Measurements from ENCODE around the gene SHLD3. TPM values are rescaled to one million over a fixed set of nuclear protein-coding genes. Genes with fewer than 3 reads are reported as not detected.
A peak's percentile ranks its signal among the peaks of the same experiment; 100 is the strongest.
"Not testable (repeated sequence)": the region's sequence is repeated elsewhere in the genome, so short reads cannot be mapped to it uniquely, and the experiment has no call there.

Gene SHLD3
- total RNA-seq, 5 donors from 2014 or later (not counting 1 experiment from before 2014, with no cell fraction given), result 3.7 to 12.2 (median 6.1) TPM

GRCh38 chr5:65612298-65612907, 12.4 kb upstream of the SHLD3 start:
- H3K4me1 Mint-ChIP-seq, result peaks cover 11 to 29% (median 17%) of the 10 kb centered on the region in 3 donors
- DNase-seq (no peak), ATAC-seq (replicated peaks in 1 of 4) (no peak)
- H3K36me3 Mint-ChIP-seq, result peaks cover 64% of the 10 kb centered on the region
- Histone ChIP-seq H3K27me3 (replicated peaks in 1 of 2; ENCODE audit: control insufficient read depth in 2 of 2, extremely low read depth in 1 of 2, insufficient read depth in 2 of 2, low read length in 1 of 2) (no peaks in the 10 kb centered on the region), H3K27ac (ENCODE audit: low read length) (no peak overlapping the region), H3K4me3 (ENCODE audit: control insufficient read depth in 1 of 2, extremely low read depth in 1 of 2, low read length in 1 of 2) (no peak overlapping the region), H3K4me1 (ENCODE audit: control insufficient read depth in 1 of 2, extremely low read depth in 1 of 2, insufficient read depth in 2 of 2, low read length in 2 of 2) (no peaks in the 10 kb centered on the region), H3K9me3 (no peaks in the 10 kb centered on the region), H3K36me3 (ENCODE audit: control insufficient read depth in 2 of 2, extremely low read depth in 1 of 2, insufficient read depth in 1 of 2, low read length in 1 of 2) (peaks cover 9 to 83% of the 10 kb centered on the region in 2 donors)
- WGBS (ENCODE audit: insufficient coverage), result no CpG with 5 or more reads among the region's 4 CpGs
- no peak overlapping the region for H3K27ac Mint-ChIP-seq
- ChIA-PET POLR2A (interaction anchor here in 1 of 2 donors (1.6 kb wide), 1 partner anchor 11 kb away, joined by 8 read pairs; no protein-coding TSS in a partner anchor), CTCF (interaction anchor here in 1 of 2 donors (1.5 kb wide), 1 partner anchor 10 kb away, joined by 3 read pairs; no protein-coding TSS in a partner anchor)
- H3K4me3 Mint-ChIP-seq, result no peak overlapping the region
- no peaks in the 10 kb centered on the region for H3K9me3 Mint-ChIP-seq
- H3K27me3 Mint-ChIP-seq, result no peaks in the 10 kb centered on the region

DNA sequence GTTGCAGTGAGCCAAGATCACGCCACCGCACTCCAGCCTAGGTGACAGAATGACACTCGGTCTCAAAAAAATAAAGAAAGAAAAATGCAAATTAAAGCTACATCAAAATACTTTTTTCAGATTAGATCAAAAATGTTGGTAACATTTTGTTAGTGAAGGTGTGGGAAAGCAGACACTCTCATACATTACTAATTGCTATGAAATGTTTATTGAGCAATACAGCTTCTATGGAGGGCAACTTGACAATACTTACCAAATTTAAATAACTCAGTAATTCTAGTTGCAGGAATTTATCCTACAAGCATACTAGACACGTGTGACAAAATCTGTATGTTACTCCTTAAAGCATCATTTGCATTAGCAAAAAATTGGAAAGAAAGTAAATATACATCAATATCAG, 4.8 kb upstream of the SHLD3 start:
- Histone ChIP-seq H3K4me1 (ENCODE audit: control insufficient read depth in 1 of 2, extremely low read depth in 1 of 2, insufficient read depth in 2 of 2, low read length in 2 of 2) (peaks cover 13 to 14% of the 10 kb centered on the region in 2 experiments), H3K27ac (ENCODE audit: low read length) (no peak overlapping the region), H3K36me3 (ENCODE audit: control insufficient read depth in 2 of 2, extremely low read depth in 1 of 2, insufficient read depth in 1 of 2, low read length in 1 of 2) (peaks cover 0 to 13% of the 10 kb centered on the region in 2 donors), H3K27me3 (replicated peaks in 1 of 2; ENCODE audit: control insufficient read depth in 2 of 2, extremely low read depth in 1 of 2, insufficient read depth in 2 of 2, low read length in 1 of 2) (no peaks in the 10 kb centered on the region), H3K9me3 (no peaks in the 10 kb centered on the region), H3K4me3 (ENCODE audit: control insufficient read depth in 1 of 2, extremely low read depth in 1 of 2, low read length in 1 of 2) (no peak overlapping the region)
- POLR2A ChIA-PET, result interaction anchor here in 1 of 2 donors (1.0 kb wide), 1 partner anchor 137 kb away, joined by 4 read pairs; no protein-coding TSS in a partner anchor
- H3K4me1 Mint-ChIP-seq, result peaks cover 52 to 58% (median 54%) of the 10 kb centered on the region in 3 donors
- H3K36me3 Mint-ChIP-seq, result peaks cover 17% of the 10 kb centered on the region
- no peak overlapping the region for H3K4me3 Mint-ChIP-seq
- DNase-seq (no peak), ATAC-seq (replicated peaks in 1 of 4) (no peak)
- no peaks in the 10 kb centered on the region for H3K27me3 Mint-ChIP-seq
- H3K27ac Mint-ChIP-seq, result no peak overlapping the region
- H3K9me3 Mint-ChIP-seq, result no peaks in the 10 kb centered on the region
- no CpG with 5 or more reads among the region's 4 CpGs for WGBS (ENCODE audit: insufficient coverage)
- CTCF ChIA-PET, result no interaction called here

GRCh38 chr5:65621961-65622360, 2.9 kb upstream of the SHLD3 start:
- H3K27me3 ChIP-seq (replicated peaks in 1 of 2; ENCODE audit: control insufficient read depth in 2 of 2, extremely low read depth in 1 of 2, insufficient read depth in 2 of 2, low read length in 1 of 2); ATAC-seq (replicated peaks in 1 of 4); CTCF ChIA-PET; DNase-seq; H3K27me3 Mint-ChIP-seq; H3K27ac Mint-ChIP-seq; H3K9me3 ChIP-seq; H3K27ac ChIP-seq (ENCODE audit: low read length); H3K36me3 ChIP-seq (ENCODE audit: control insufficient read depth in 2 of 2, extremely low read depth in 1 of 2, insufficient read depth in 1 of 2, low read length in 1 of 2); H3K36me3 Mint-ChIP-seq; H3K9me3 Mint-ChIP-seq; H3K4me3 ChIP-seq (ENCODE audit: control insufficient read depth in 1 of 2, extremely low read depth in 1 of 2, low read length in 1 of 2): not testable (repeated sequence)
- H3K4me3 Mint-ChIP-seq, result peak overlapping the region; percentile 28 to 99 (median 93)
- peaks cover 56 to 63% (median 60%) of the 10 kb centered on the region in 3 donors for H3K4me1 Mint-ChIP-seq
- POLR2A ChIA-PET, result interaction anchor here in 1 of 2 donors (0.6 kb wide), 1 partner anchor 31 kb away, joined by 3 read pairs; no protein-coding TSS in a partner anchor
- WGBS (ENCODE audit: insufficient coverage), result 93% methylated on average over 3 of the region's 4 CpGs
- H3K4me1 ChIP-seq (ENCODE audit: control insufficient read depth in 1 of 2, extremely low read depth in 1 of 2, insufficient read depth in 2 of 2, low read length in 2 of 2), result peaks cover 20 to 24% of the 10 kb centered on the region in 2 experiments

GRCh38 chr5:65623482-65623881, 1.3 kb upstream of the SHLD3 start:
- H3K27ac Mint-ChIP-seq, result peak overlapping the region; percentile 98 to 99
- peaks cover 20 to 24% of the 10 kb centered on the region in 2 experiments for H3K4me1 ChIP-seq (ENCODE audit: control insufficient read depth in 1 of 2, extremely low read depth in 1 of 2, insufficient read depth in 2 of 2, low read length in 2 of 2)
- no peaks in the 10 kb centered on the region for H3K27me3 ChIP-seq (replicated peaks in 1 of 2; ENCODE audit: control insufficient read depth in 2 of 2, extremely low read depth in 1 of 2, insufficient read depth in 2 of 2, low read length in 1 of 2)
- H3K27me3 Mint-ChIP-seq, result no peaks in the 10 kb centered on the region
- ChIA-PET POLR2A (interaction anchor here (0.5 to 1.4 kb wide), 6 partner anchors 10 to 1410 kb away, joined by 3 to 14 read pairs (median 6); partner anchors contain the start of genes CENPK (in 1 of the 2) and PPWD1 (in 1 of the 2)), CTCF (interaction anchor here in 1 of 2 donors (1.1 to 1.6 kb wide), 2 partner anchors 10 to 61 kb away, joined by 4 to 5 read pairs; partner anchors contain the start of genes CENPK and PPWD1)
- DNase-seq (peak in 1 of 35 experiments; percentile 11), ATAC-seq (replicated peaks in 1 of 4) (no peak)
- H3K9me3 ChIP-seq, result no peaks in the 10 kb centered on the region
- H3K27ac ChIP-seq (ENCODE audit: low read length), result peak overlapping the region; percentile 86
- H3K36me3 ChIP-seq (ENCODE audit: control insufficient read depth in 2 of 2, extremely low read depth in 1 of 2, insufficient read depth in 1 of 2, low read length in 1 of 2), result no peaks in the 10 kb centered on the region
- peak overlapping the region; percentile 74 to 92 for H3K4me3 ChIP-seq (ENCODE audit: control insufficient read depth in 1 of 2, extremely low read depth in 1 of 2, low read length in 1 of 2)
- no CpG with 5 or more reads among the region's 9 CpGs for WGBS (ENCODE audit: insufficient coverage)
- H3K4me1 Mint-ChIP-seq, result peaks cover 58 to 67% (median 58%) of the 10 kb centered on the region in 3 donors
- peaks cover 6% of the 10 kb centered on the region for H3K36me3 Mint-ChIP-seq
- peak overlapping the region; percentile 93 to 99 (median 97) for H3K4me3 Mint-ChIP-seq
- no peaks in the 10 kb centered on the region for H3K9me3 Mint-ChIP-seq

DNA sequence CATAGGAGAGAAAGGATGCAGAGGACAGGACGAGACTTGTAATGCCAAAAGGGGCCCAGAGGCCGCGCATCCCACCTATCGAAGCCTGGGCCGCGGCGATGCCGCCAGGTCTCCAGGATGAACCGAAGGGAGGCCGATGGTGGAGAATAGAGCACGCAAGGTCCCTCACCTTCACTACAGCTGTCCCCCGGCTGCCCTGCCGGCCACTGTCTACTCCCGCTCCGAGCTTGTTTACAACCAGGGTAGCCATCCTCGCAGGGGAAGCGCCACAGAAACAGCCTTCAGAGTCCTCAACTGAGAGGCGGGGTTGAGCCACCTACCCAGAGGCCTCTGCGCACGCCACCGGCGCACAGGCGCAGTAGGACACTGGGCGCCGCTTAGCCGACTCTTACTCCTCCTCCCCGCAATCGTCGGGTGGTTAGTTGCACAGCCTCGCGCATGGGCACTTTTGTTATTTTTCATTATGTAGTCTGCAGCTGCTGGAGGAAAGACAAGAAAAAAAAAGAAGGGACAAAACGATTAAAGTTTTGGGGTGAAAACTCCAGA, 729 bp upstream of the SHLD3 start, which contains the start of gene TRIM23:
Gene TRIM23 (minus strand): TSS at position 309 of the 546 bp plus-strand sequence. CDS start 59 bp downstream, at position 250.
- peaks cover 52 to 61% (median 52%) of the 10 kb centered on the region in 3 donors for H3K4me1 Mint-ChIP-seq
- peak within 1 kb of the TSS; percentile 74 to 92 for H3K4me3 ChIP-seq (ENCODE audit: control insufficient read depth in 1 of 2, extremely low read depth in 1 of 2, low read length in 1 of 2)
- H3K4me1 ChIP-seq (ENCODE audit: control insufficient read depth in 1 of 2, extremely low read depth in 1 of 2, insufficient read depth in 2 of 2, low read length in 2 of 2), result peaks cover 20 to 22% of the 10 kb centered on the region in 2 experiments
- peaks cover 0 to under 1% of the 10 kb centered on the region in 2 donors for H3K36me3 ChIP-seq (ENCODE audit: control insufficient read depth in 2 of 2, extremely low read depth in 1 of 2, insufficient read depth in 1 of 2, low read length in 1 of 2)
- peak within 1 kb of the TSS; percentile 93 to 99 (median 97) for H3K4me3 Mint-ChIP-seq
- peak within 1 kb of the TSS; percentile 86 for H3K27ac ChIP-seq (ENCODE audit: low read length)
- CTCF ChIA-PET, result interaction anchor here in 1 of 2 donors (1.1 to 1.6 kb wide), 2 partner anchors 10 to 61 kb away, joined by 4 to 5 read pairs; partner anchors contain the start of genes CENPK and PPWD1
- no peaks in the 10 kb centered on the region for H3K27me3 Mint-ChIP-seq
- ATAC-seq (replicated peaks in 1 of 4) (peak; percentile 93 to 97 (median 96)), DNase-seq (peak; percentile 81 to 95 (median 91))
- 0% methylated on average over 19 of the region's 32 CpGs for WGBS (ENCODE audit: insufficient coverage)
- peaks cover 4% of the 10 kb centered on the region for H3K36me3 Mint-ChIP-seq
- no peaks in the 10 kb centered on the region for H3K9me3 Mint-ChIP-seq
- no peaks in the 10 kb centered on the region for H3K9me3 ChIP-seq
- no peaks in the 10 kb centered on the region for H3K27me3 ChIP-seq (replicated peaks in 1 of 2; ENCODE audit: control insufficient read depth in 2 of 2, extremely low read depth in 1 of 2, insufficient read depth in 2 of 2, low read length in 1 of 2)
- POLR2A ChIA-PET, result interaction anchor here (0.5 to 1.4 kb wide), 9 partner anchors 9 to 1409 kb away, joined by 3 to 14 read pairs (median 6); partner anchors contain the start of genes CENPK (in 1 of the 2) and PPWD1 (in 1 of the 2)
- H3K27ac Mint-ChIP-seq, result peak within 1 kb of the TSS; percentile 98 to 99

DNA sequence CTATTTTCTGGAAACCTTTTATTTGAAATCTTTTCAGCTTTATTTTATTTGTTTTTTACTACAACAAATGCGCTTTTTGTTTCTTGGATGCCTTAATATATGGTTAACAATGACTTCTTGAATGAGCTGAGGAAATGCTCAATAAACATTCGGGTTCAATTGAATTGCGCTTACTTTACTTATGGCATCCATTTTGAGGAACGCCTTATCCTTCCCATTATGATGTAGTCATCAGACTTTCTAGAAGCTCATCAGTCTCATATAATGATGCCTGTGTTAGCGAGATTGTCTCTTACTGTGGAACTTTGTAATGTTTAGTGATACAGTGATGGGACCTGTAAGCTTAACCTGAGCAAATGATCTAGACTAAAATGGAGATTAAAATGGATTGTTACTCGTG, 916 bp downstream of the SHLD3 start:
- ChIA-PET CTCF (interaction anchor here in 1 of 2 donors (0.8 to 1.4 kb wide), 4 partner anchors 62 to 817 kb away, joined by 3 to 6 read pairs (median 4); partner anchors contain the start of genes CENPK and PPWD1), POLR2A (interaction anchor here (0.5 to 1.0 kb wide), 4 partner anchors 94 to 144 kb away, joined by 3 to 6 read pairs (median 4); no protein-coding TSS in a partner anchor)
- peak overlapping the region; percentile 93 to 99 (median 97) for H3K4me3 Mint-ChIP-seq
- Histone ChIP-seq H3K27ac (ENCODE audit: low read length) (peak overlapping the region; percentile 86), H3K36me3 (ENCODE audit: control insufficient read depth in 2 of 2, extremely low read depth in 1 of 2, insufficient read depth in 1 of 2, low read length in 1 of 2) (peaks cover 0 to 11% of the 10 kb centered on the region in 2 donors), H3K4me1 (ENCODE audit: control insufficient read depth in 1 of 2, extremely low read depth in 1 of 2, insufficient read depth in 2 of 2, low read length in 2 of 2) (peaks cover 20 to 22% of the 10 kb centered on the region in 2 experiments), H3K27me3 (replicated peaks in 1 of 2; ENCODE audit: control insufficient read depth in 2 of 2, extremely low read depth in 1 of 2, insufficient read depth in 2 of 2, low read length in 1 of 2) (no peaks in the 10 kb centered on the region), H3K9me3 (no peaks in the 10 kb centered on the region), H3K4me3 (ENCODE audit: control insufficient read depth in 1 of 2, extremely low read depth in 1 of 2, low read length in 1 of 2) (peak overlapping the region; percentile 74 to 92)
- H3K4me1 Mint-ChIP-seq, result peaks cover 51 to 60% (median 54%) of the 10 kb centered on the region in 3 donors
- no peaks in the 10 kb centered on the region for H3K27me3 Mint-ChIP-seq
- peak in 1 of 35 experiments; percentile 6 for DNase-seq
- no peaks in the 10 kb centered on the region for H3K9me3 Mint-ChIP-seq
- H3K36me3 Mint-ChIP-seq, result peaks cover 9% of the 10 kb centered on the region
- 80% methylated on average over 1 of the region's 6 CpGs for WGBS (ENCODE audit: insufficient coverage)
- no peak for ATAC-seq (replicated peaks in 1 of 4)
- H3K27ac Mint-ChIP-seq, result peak overlapping the region; percentile 66 to 83
